GM12878 (cell line): ENCODE results near the gene ARAP2. TPM values are rescaled to one million over a fixed set of nuclear protein-coding genes. Genes with fewer than 3 reads are reported as not detected.

Experiments used
- ATAC-seq: fragments of 200-7000 bp; cut with Tn5 transposase; 3 replicates; pipeline ENCODE4 v1.9.1; 2020; ENCODE audit warnings: mild to moderate bottlenecking, moderate library complexity
- BruUV-seq: library from RNA; stranded (reverse); fragments of 400-500 nt; replicated peaks from 2 replicates; lab custom pipeline; 2021; lab: Mats Ljungman, UMichigan
- CTCF ChIA-PET: fragments of 300-600 bp; sonication (Branson Sonifier 250); formaldehyde crosslinking; extraction: SDS; loops from one replicate; lab custom pipeline; 2021; ENCODE audit warnings: inconsistent platforms; lab: Yijun Ruan, JAX
- POLR2A ChIA-PET: fragments of 350-600 bp; formaldehyde crosslinking; extraction: SDS; loops from one replicate; lab custom pipeline; 2021; ENCODE audit warnings: inconsistent platforms; lab: Charles Lee
- RAD21 ChIA-PET: fragments of 300-600 bp; sonication (Branson Sonifier 250); formaldehyde crosslinking; loops from one replicate; lab custom pipeline; 2023; ENCODE audit warnings: antibody characterized with exemption; ENCODE audit not compliant: unreplicated experiment; lab: Charles Lee
- SMC1A ChIA-PET: fragments of 300-600 bp; sonication (Branson Sonifier 250); formaldehyde crosslinking; loops from one replicate; lab custom pipeline; 2023; ENCODE audit not compliant: unreplicated experiment, uncharacterized antibody; lab: Charles Lee
- DNase-seq: peaks from one replicate; pipeline ENCODE4 v3.0.0-alpha.2; 2011; ENCODE audit warnings: low read depth, low spot score
- FAIRE-seq: peaks from 3 replicates; lab custom pipeline; 2011; peaks lifted over from hg19 to GRCh38; lab: Jason Lieb, UNC
- H2AFZ ChIP-seq: 2 replicates; pipeline ENCODE4 v1.6.0; 2011; ENCODE audit warnings: low read depth, low read length, control low read depth; ENCODE audit not compliant: control insufficient read depth
- H3K27ac ChIP-seq: 2 replicates; pipeline ENCODE4 v1.5.1; 2011; ENCODE audit warnings: control low read depth; ENCODE audit not compliant: control insufficient read depth, insufficient read depth
- H3K27me3 ChIP-seq, 2 experiments: replicated peaks in 1 of 2; 2 replicates each; pipeline versions ENCODE4 v1.6.0 to v1.6.1; 2011; ENCODE audit warnings: low read length in 1 of 2; ENCODE audit not compliant: control insufficient read depth in 2 of 2, insufficient read depth in 2 of 2
- H3K36me3 ChIP-seq, 2 experiments: 2 replicates each; pipeline ENCODE4 v1.5.1; 2011; ENCODE audit warnings: low read length in 1 of 2; ENCODE audit not compliant: control insufficient read depth in 2 of 2, insufficient read depth in 2 of 2
- H3K4me1 ChIP-seq: 2 replicates; pipeline ENCODE4 v1.6.1; 2011; ENCODE audit warnings: mild to moderate bottlenecking, low read length, moderate library complexity, mixed read lengths; ENCODE audit not compliant: control insufficient read depth, insufficient read depth
- H3K4me2 ChIP-seq: 2 replicates; pipeline ENCODE4 v1.6.0; 2011; ENCODE audit warnings: control low read depth; ENCODE audit not compliant: control insufficient read depth, insufficient read depth
- H3K4me3 ChIP-seq: fragments of 200-600 bp; sonication (generic); 2 replicates; pipeline ENCODE4 v1.5.1; 2016
- H3K79me2 ChIP-seq: 2 replicates; pipeline ENCODE4 v1.6.0; 2011; ENCODE audit warnings: low read length; ENCODE audit not compliant: control insufficient read depth, insufficient read depth
- H3K9ac ChIP-seq: 2 replicates; pipeline ENCODE4 v1.8.0; 2011; ENCODE audit warnings: low read length, control low read depth, mixed read lengths; ENCODE audit not compliant: control insufficient read depth, insufficient read depth
- H3K9me3 ChIP-seq: replicated peaks from 3 replicates; pipeline ENCODE4 v1.5.1; 2011; ENCODE audit warnings: mild to moderate bottlenecking, low read length; ENCODE audit not compliant: control insufficient read depth, insufficient read depth
- H4K20me1 ChIP-seq: 2 replicates; pipeline ENCODE4 v1.6.0; 2011; ENCODE audit not compliant: control insufficient read depth, insufficient read depth
- BCL11A ChIP-seq: IDR thresholded peaks from 2 replicates; pipeline ENCODE4 v1.6.1; 2011; ENCODE audit warnings: low read depth, low read length
- BMI1 ChIP-seq: fragments of 450-650 bp; IDR thresholded peaks from 2 replicates; pipeline ENCODE4 v1.6.1; 2016; ENCODE audit warnings: mild to moderate bottlenecking, moderate library complexity, borderline replicate concordance
- CBX5 ChIP-seq: sonication (generic); IDR thresholded peaks from 2 replicates; pipeline ENCODE4 v1.6.1; 2016; ENCODE audit warnings: low read depth, moderate library complexity, mild to moderate bottlenecking, inconsistent platforms
- EGR1 ChIP-seq, 2 experiments: IDR thresholded peaks; 1 replicate in 1 of 2; 2 replicates in 1 of 2; pipeline ENCODE4 v1.6.1; 2011 to 2012; ENCODE audit warnings: low read depth in 2 of 2, low read length in 2 of 2, borderline replicate concordance in 1 of 2, mild to moderate bottlenecking in 1 of 2, moderate library complexity in 1 of 2
- FOS ChIP-seq: IDR thresholded peaks from 3 replicates; pipeline ENCODE4 v1.6.1; 2011; ENCODE audit warnings: borderline replicate concordance; ENCODE audit not compliant: insufficient read length; ENCODE audit errors: extremely low read depth
- SP1 ChIP-seq: IDR thresholded peaks from one replicate; pipeline ENCODE4 v1.6.1; 2011; ENCODE audit warnings: low read depth, low read length
- SREBF1 ChIP-seq: IDR thresholded peaks from 2 replicates; pipeline ENCODE4 v1.6.1; 2012; ENCODE audit warnings: mild to moderate bottlenecking, low read length
- SUPT20H ChIP-seq: IDR thresholded peaks from 2 replicates; pipeline ENCODE4 v1.6.1; 2011; ENCODE audit warnings: low read depth, mild to moderate bottlenecking, low read length, moderate library complexity, borderline replicate concordance; ENCODE audit not compliant: control insufficient read depth
- WGBS: methylation state at CpG from one replicate; pipeline ENCODE4 v1.1.6; 2016; ENCODE audit warnings: low lambda C conversion rate; ENCODE audit not compliant: insufficient replicate concordance, insufficient coverage; ENCODE audit errors: missing lambda C conversion rate; 5-methylcytosine and 5-hydroxymethylcytosine counted together
- in situ Hi-C: fragments of 300-500 bp; cut with MboI; formaldehyde crosslinking; loops from 9 replicates; pipeline ENCODE4 v1.14.3; 2018; ENCODE audit warnings: mixed read lengths
- intact Hi-C: fragments of 100-400 bp; cut with micrococcal nuclease; formaldehyde crosslinking; loops from one replicate; pipeline ENCODE4 v1.14.2; 2022; ENCODE audit not compliant: unreplicated experiment
- polyA plus RNA-seq, 11 experiments: library from polyadenylated mRNA; depleted of rRNA in 4 of 11; unstranded in 6 of 11; stranded (reverse) in 5 of 11; fragments of >200 nt; fragmentation: Nextera tagmentation in 4 of 11; fragmentation: Illumina TruSeq in 1 of 11; extraction: Ambion mirVana in 4 of 11; extraction: Trizol in 1 of 11; gene quantifications; 1 replicate in 1 of 11; 2 replicates in 10 of 11; pipeline versions ENCODE4 v1.2.1 to v1.2.3, GENCODE V29; 2011 to 2016; ENCODE audit warnings: inconsistent platforms in 2 of 11, missing spikeins in 2 of 11, low read depth in 1 of 11
- total RNA-seq, 4 experiments: library from RNA; depleted of rRNA in 3 of 4; stranded (reverse); fragments of >200 nt in 3 of 4; fragmentation: Illumina TruSeq in 1 of 4; extraction: Trizol in 1 of 4; gene quantifications; 2 replicates each; pipeline versions ENCODE4 v1.2.1 to v1.2.3, GENCODE V29; 2013 to 2021
- TF ChIP-seq, protein P1 (sequence below): fragments of 450-650 bp; IDR thresholded peaks from 2 replicates; pipeline ENCODE4 v1.6.1; 2017; ENCODE audit warnings: borderline replicate concordance

Gene ARAP2
- total and polyA plus RNA-seq, 10 of the 15 experiments (the other 5 are each of a cell fraction or from before 2014, with no cell fraction given) = 5.4 to 36.1 (median 12.2) TPM

DNA sequence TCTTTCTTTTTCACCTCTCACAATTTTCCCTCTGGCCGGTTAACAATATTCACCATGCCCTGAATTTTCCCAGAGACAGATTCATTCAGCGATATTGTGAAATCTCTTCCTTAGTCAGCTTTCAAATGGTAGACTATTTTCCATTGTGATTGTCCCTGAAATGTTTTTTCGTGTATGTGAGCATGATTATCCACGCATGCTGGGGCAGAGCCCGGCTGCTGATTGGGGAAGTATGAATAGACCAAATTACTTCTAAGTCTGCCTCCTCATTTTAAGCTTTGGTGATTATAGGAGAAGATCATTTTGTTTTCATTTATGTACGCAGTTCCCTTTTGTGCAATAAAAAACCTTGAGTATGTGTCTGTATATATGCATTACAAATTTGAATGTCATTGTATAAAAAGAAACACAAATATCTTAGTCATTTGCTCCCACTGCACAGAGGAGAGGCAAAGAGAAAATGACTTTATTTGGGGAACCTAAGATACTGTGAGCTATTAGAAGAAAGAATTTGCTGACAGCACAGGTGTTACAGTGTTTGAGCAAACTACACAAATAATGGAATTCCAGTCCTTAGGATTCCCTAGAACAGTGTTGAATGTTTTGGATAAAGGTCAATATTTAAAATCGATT is 48.4 kb upstream of the ARAP2 start (continued):
- TF ChIP-seq, protein P1, sequence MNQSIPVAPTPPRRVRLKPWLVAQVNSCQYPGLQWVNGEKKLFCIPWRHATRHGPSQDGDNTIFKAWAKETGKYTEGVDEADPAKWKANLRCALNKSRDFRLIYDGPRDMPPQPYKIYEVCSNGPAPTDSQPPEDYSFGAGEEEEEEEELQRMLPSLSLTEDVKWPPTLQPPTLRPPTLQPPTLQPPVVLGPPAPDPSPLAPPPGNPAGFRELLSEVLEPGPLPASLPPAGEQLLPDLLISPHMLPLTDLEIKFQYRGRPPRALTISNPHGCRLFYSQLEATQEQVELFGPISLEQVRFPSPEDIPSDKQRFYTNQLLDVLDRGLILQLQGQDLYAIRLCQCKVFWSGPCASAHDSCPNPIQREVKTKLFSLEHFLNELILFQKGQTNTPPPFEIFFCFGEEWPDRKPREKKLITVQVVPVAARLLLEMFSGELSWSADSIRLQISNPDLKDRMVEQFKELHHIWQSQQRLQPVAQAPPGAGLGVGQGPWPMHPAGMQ = no peak
- TF ChIP-seq FOS = no peak

DNA sequence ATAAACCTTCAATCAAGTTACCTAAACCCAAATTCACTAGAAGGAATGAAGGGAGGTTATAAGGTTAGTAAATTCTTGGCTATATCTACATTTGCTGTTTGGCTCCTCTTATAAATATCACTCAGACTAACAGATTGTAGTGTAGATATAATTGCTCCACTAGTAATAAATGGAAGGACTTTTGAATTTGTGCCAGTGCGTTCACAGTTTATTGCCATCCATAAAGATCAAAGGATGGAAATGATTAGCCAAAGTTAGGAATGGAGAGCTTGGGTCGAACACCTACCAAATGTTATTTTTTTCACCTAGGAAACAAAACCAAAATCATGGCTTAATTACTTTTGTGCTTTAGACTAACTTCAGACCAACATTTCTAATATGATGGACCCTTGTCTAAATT is 46.3 kb upstream of the ARAP2 start:
- no peak for DNase-seq
- ChIA-PET RAD21 (interaction anchor here (1.7 kb wide), 1 partner anchor 48 kb away, joined by 3 read pairs; no protein-coding TSS in a partner anchor), POLR2A (no interaction called here), SMC1A (interaction anchor here (0.8 to 3.1 kb wide), 5 partner anchors 8 to 108 kb away, joined by 3 to 11 read pairs (median 4); no protein-coding TSS in a partner anchor), CTCF (interaction anchor here (0.7 to 1.0 kb wide), 2 partner anchors 11 to 203 kb away, joined by 3 to 4 read pairs; no protein-coding TSS in a partner anchor)
- Histone ChIP-seq H2AFZ (no peak overlapping the region), H3K79me2 (no peaks in the 10 kb centered on the region), H3K9ac (no peak overlapping the region), H3K9me3 (no peaks in the 10 kb centered on the region; the same call in 2 of the 3 replicates), H3K27me3 (no peaks in the 10 kb centered on the region), H3K4me1 (peaks cover 7% of the 10 kb centered on the region; the same call in 1 of the 2 replicates), H3K4me3 (no peak overlapping the region), H4K20me1 (no peaks in the 10 kb centered on the region), H3K4me2 (no peak overlapping the region), H3K27ac (no peak overlapping the region), H3K36me3 (no peaks in the 10 kb centered on the region)
- TF ChIP-seq SP1 (no peak), CBX5 (no peak), SREBF1 (no peak), BMI1 (no peak), BCL11A (no peak), SUPT20H (no peak), EGR1 (IDR thresholded peaks at IDR 0.05; ENCODE audit: borderline replicate concordance in 1 of 2, low read depth in 2 of 2, low read length in 2 of 2) (no peak)
- intact Hi-C loops = no loop called here
- WGBS = 100% methylated on average over 2 of the region's 2 CpGs
- in situ Hi-C loops = no loop called here
- ATAC-seq = no peak
- no TSS peak for BruUV-seq
- FAIRE-seq = peak; percentile 23
